ENCODE measurements around the gene REX1BD.
A peak's percentile ranks its signal among the peaks of the same experiment; 100 is the strongest.

The REX1BD gene

GRCh38 chr19:18541992-18542940 lies 46.3 kb upstream of the REX1BD start:
- Histone ChIP-seq H3K4me2 (ENCODE audit: low read length) (peak overlapping the region; percentile 97), H3K27me3 (ENCODE audit: control insufficient read depth, low read length) (no peaks in the 10 kb centered on the region), H3F3A (ENCODE audit: control insufficient read depth, insufficient read depth) (no peaks in the 10 kb centered on the region), H3K27ac (ENCODE audit: low read depth, low read length) (peak overlapping the region; percentile 14; the same call in 1 of the 2 replicates), H4K20me1 (ENCODE audit: control insufficient read depth, insufficient read depth, low read depth, low read length) (no peaks in the 10 kb centered on the region), H3K36me3 (ENCODE audit: control insufficient read depth, low read length) (peaks cover 29% of the 10 kb centered on the region), H3K9me3 (ENCODE audit: control insufficient read depth, insufficient read depth, low read length) (no peaks in the 10 kb centered on the region), H3K4me3 (ENCODE audit: low read length) (peak overlapping the region; percentile 86), H3K4me1 (ENCODE audit: control insufficient read depth, low read length) (peaks cover 20% of the 10 kb centered on the region), H3K9me2 (replicated peaks; ENCODE audit: control insufficient read depth, low read length) (no peaks in the 10 kb centered on the region), H3K79me2 (ENCODE audit: control insufficient read depth, low read length) (peaks cover 13% of the 10 kb centered on the region)
- TF ChIP-seq EZH2phosphoT487 (IDR thresholded peaks at IDR 0.05; ENCODE audit: borderline replicate concordance, low read length): no peak
- TF ChIP-seq, protein P1, sequence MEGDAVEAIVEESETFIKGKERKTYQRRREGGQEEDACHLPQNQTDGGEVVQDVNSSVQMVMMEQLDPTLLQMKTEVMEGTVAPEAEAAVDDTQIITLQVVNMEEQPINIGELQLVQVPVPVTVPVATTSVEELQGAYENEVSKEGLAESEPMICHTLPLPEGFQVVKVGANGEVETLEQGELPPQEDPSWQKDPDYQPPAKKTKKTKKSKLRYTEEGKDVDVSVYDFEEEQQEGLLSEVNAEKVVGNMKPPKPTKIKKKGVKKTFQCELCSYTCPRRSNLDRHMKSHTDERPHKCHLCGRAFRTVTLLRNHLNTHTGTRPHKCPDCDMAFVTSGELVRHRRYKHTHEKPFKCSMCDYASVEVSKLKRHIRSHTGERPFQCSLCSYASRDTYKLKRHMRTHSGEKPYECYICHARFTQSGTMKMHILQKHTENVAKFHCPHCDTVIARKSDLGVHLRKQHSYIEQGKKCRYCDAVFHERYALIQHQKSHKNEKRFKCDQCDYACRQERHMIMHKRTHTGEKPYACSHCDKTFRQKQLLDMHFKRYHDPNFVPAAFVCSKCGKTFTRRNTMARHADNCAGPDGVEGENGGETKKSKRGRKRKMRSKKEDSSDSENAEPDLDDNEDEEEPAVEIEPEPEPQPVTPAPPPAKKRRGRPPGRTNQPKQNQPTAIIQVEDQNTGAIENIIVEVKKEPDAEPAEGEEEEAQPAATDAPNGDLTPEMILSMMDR (IDR thresholded peaks at IDR 0.05; ENCODE audit: low read depth, low read length, poor library complexity, severe bottlenecking): no peak

- Histone ChIP-seq H3F3A (ENCODE audit: control insufficient read depth, insufficient read depth) (no peaks in the 10 kb centered on the region), H3K4me2 (ENCODE audit: low read length) (peak within 1 kb of the TSS; percentile 97), H3K9me2 (replicated peaks; ENCODE audit: control insufficient read depth, low read length) (no peaks in the 10 kb centered on the region), H3K36me3 (ENCODE audit: control insufficient read depth, low read length) (peaks cover 27% of the 10 kb centered on the region), H3K4me3 (ENCODE audit: low read length) (peak within 1 kb of the TSS; percentile 89), H4K20me1 (ENCODE audit: control insufficient read depth, insufficient read depth, low read depth, low read length) (no peaks in the 10 kb centered on the region), H3K79me2 (ENCODE audit: control insufficient read depth, low read length) (peaks cover 13% of the 10 kb centered on the region), H3K9me3 (ENCODE audit: control insufficient read depth, insufficient read depth, low read length) (no peaks in the 10 kb centered on the region), H3K4me1 (ENCODE audit: control insufficient read depth, low read length) (peaks cover 20% of the 10 kb centered on the region), H3K27me3 (ENCODE audit: control insufficient read depth, low read length) (no peaks in the 10 kb centered on the region), H3K27ac (ENCODE audit: low read depth, low read length) (peak within 1 kb of the TSS; percentile 14; the same call in 1 of the 2 replicates)
- TF ChIP-seq, protein P1 (IDR thresholded peaks at IDR 0.05; ENCODE audit: low read depth, low read length, poor library complexity, severe bottlenecking): no peak
- no peak for TF ChIP-seq EZH2phosphoT487 (IDR thresholded peaks at IDR 0.05; ENCODE audit: borderline replicate concordance, low read length)
Observed at GRCh38 chr19:18542941-18543813, 45.4 kb upstream of the REX1BD start, which contains the start of gene FKBP8. FKBP8 (minus strand) TSS chr19:18543573; CDS start chr19:18541970, 1,603 bp downstream.

DNA sequence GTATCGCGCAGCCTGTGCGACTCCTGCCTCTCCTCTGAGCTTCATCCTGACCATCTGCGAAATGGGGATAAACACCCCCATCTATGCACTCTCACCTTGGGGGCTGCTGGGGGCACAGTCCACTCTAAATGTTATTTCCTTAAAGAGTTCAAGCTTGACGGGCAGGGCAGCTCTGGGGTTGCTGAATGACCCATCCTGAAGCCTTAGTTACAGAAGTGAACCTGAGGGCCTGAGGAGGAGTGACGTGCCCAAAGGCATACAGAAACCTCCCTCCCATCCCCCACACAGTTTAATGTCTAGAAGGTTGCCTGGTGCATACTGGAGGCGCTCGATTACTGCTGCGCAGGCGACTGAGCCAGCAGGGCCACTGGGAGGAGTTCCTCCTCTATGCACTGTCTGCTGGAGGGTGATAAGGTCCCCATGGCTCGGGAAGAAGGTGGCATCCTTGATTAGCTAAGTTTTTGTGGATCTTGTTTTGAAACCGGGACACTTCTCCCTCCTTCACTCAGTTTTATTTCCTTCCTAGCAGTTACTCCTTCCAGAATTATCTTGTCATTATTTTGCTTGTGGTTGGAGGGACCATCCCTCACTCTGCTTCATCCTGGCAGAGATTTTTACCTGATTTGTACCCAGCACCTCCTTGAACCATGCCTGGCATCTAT lies 44.7 kb upstream of the REX1BD start:
- no peaks in the 10 kb centered on the region for H3F3A ChIP-seq (ENCODE audit: control insufficient read depth, insufficient read depth)
- peaks cover 13% of the 10 kb centered on the region for H3K79me2 ChIP-seq (ENCODE audit: control insufficient read depth, low read length)
- no peaks in the 10 kb centered on the region for H4K20me1 ChIP-seq (ENCODE audit: control insufficient read depth, insufficient read depth, low read depth, low read length)
- peaks cover 27% of the 10 kb centered on the region for H3K36me3 ChIP-seq (ENCODE audit: control insufficient read depth, low read length)
- no peaks in the 10 kb centered on the region for H3K9me3 ChIP-seq (ENCODE audit: control insufficient read depth, insufficient read depth, low read length)
- peak overlapping the region; percentile 89 for H3K4me3 ChIP-seq (ENCODE audit: low read length)
- no peaks in the 10 kb centered on the region for H3K9me2 ChIP-seq (replicated peaks; ENCODE audit: control insufficient read depth, low read length)
- H3K27me3 ChIP-seq (ENCODE audit: control insufficient read depth, low read length): no peaks in the 10 kb centered on the region
- no peak overlapping the region for H3K27ac ChIP-seq (ENCODE audit: low read depth, low read length)
- peak overlapping the region; percentile 82 for H3K4me2 ChIP-seq (ENCODE audit: low read length)
- peaks cover 20% of the 10 kb centered on the region for H3K4me1 ChIP-seq (ENCODE audit: control insufficient read depth, low read length)
- no peak for TF ChIP-seq EZH2phosphoT487 (IDR thresholded peaks at IDR 0.05; ENCODE audit: borderline replicate concordance, low read length)
- TF ChIP-seq, protein P1 (IDR thresholded peaks at IDR 0.05; ENCODE audit: low read depth, low read length, poor library complexity, severe bottlenecking): no peak
